B cell (primary cell): Measurements from ENCODE around the gene KRT27. TPM values are rescaled to one million over a fixed set of nuclear protein-coding genes. Genes with fewer than 3 reads are reported as not detected.

ENCODE experiments used
- ATAC-seq: fragments of 200-7000 bp; cut with Tn5 transposase; one replicate; pipeline ENCODE4 v1.10.0; 2021; ENCODE audit warnings: low read depth, mild to moderate bottlenecking, moderate number of reproducible peaks, moderate library complexity
- CTCF ChIA-PET: fragments of 350-600 bp; sonication (Branson Sonifier 250); formaldehyde crosslinking; loops from one replicate; lab custom pipeline; 2021; ENCODE audit warnings: antibody characterized with exemption, inconsistent platforms; lab: Charles Lee
- POLR2A ChIA-PET: fragments of 350-600 bp; sonication (Branson Sonifier 250); formaldehyde crosslinking; loops from one replicate; lab custom pipeline; 2021; ENCODE audit warnings: antibody characterized with exemption; lab: Charles Lee
- DNase-seq: peaks from one replicate; pipeline ENCODE4 v3.0.0; 2013
- H2AFZ ChIP-seq: 2 replicates; pipeline ENCODE4 v1.6.1; 2012; ENCODE audit warnings: mild to moderate bottlenecking, low read depth, low read length; ENCODE audit not compliant: insufficient read depth, poor library complexity, severe bottlenecking
- H3K27ac ChIP-seq, 2 donors: 1 replicate in 1 of 2; 2 replicates in 1 of 2; pipeline ENCODE4 v1.5.1; 2012 to 2013; ENCODE audit warnings: low read length in 2 of 2, mild to moderate bottlenecking in 2 of 2, moderate library complexity in 1 of 2
- H3K27me3 ChIP-seq, 4 experiments: fragments of 200-600 bp in 1 of 4; sonication (generic) in 1 of 4; replicated peaks in 1 of 4; 1 replicate in 2 of 4; 2 replicates in 2 of 4; pipeline versions ENCODE4 v1.6.1 to v1.7.0; 2013 to 2016; ENCODE audit warnings: low read length in 3 of 4, mild to moderate bottlenecking in 2 of 4, mixed read lengths in 1 of 4, moderate library complexity in 1 of 4; ENCODE audit not compliant: insufficient read depth in 4 of 4, control insufficient read depth in 3 of 4; ENCODE audit errors: control extremely low read depth in 1 of 4
- H3K36me3 ChIP-seq, 2 experiments: replicated peaks in 1 of 2; 1 replicate in 1 of 2; 2 replicates in 1 of 2; pipeline versions ENCODE4 v1.6.1 to v1.7.1; 2013; ENCODE audit warnings: low read length in 1 of 2; ENCODE audit not compliant: insufficient read depth in 2 of 2, control insufficient read depth in 1 of 2; ENCODE audit errors: control extremely low read depth in 1 of 2, extremely low read depth in 1 of 2
- H3K4me1 ChIP-seq, 2 donors: fragments of 200-600 bp in 1 of 2; sonication (generic) in 1 of 2; 1 replicate in 1 of 2; 2 replicates in 1 of 2; pipeline versions ENCODE4 v1.5.1 to v1.6.1; 2013 to 2017; ENCODE audit warnings: low read length in 2 of 2; ENCODE audit not compliant: control insufficient read depth in 2 of 2, insufficient read depth in 2 of 2
- H3K4me2 ChIP-seq: replicated peaks from 2 replicates; pipeline ENCODE3; 2012; ENCODE audit warnings: mild to moderate bottlenecking, low read depth, low read length; ENCODE audit not compliant: poor library complexity, severe bottlenecking
- H3K4me3 ChIP-seq, 5 experiments: fragments of 200-600 bp in 1 of 5; sonication (generic) in 1 of 5; 1 replicate in 3 of 5; 2 replicates in 2 of 5; pipeline versions ENCODE4 v1.5.1 to v1.7.0; 2011 to 2016; ENCODE audit warnings: low read length in 4 of 5, mild to moderate bottlenecking in 4 of 5, low read depth in 2 of 5, control low read depth in 1 of 5, moderate library complexity in 1 of 5; ENCODE audit not compliant: insufficient read depth in 1 of 5; ENCODE audit errors: control extremely low read depth in 1 of 5, extremely low read depth in 1 of 5
- H3K79me2 ChIP-seq: fragments of 200-600 bp; sonication (generic); one replicate; pipeline ENCODE4 v1.6.0; 2016; ENCODE audit warnings: low read length; ENCODE audit not compliant: control insufficient read depth, insufficient read depth
- H3K9ac ChIP-seq: fragments of 200-600 bp; sonication (generic); 2 replicates; pipeline ENCODE4 v1.6.1; 2017; ENCODE audit warnings: mild to moderate bottlenecking, low read length, moderate library complexity
- H3K9me3 ChIP-seq, 3 donors: one replicate each; pipeline versions ENCODE4 v1.6.1 to v1.7.1; 2013; ENCODE audit warnings: low read length in 2 of 3; ENCODE audit not compliant: control insufficient read depth in 2 of 3, insufficient read depth in 1 of 3; ENCODE audit errors: control extremely low read depth in 1 of 3
- H4K20me1 ChIP-seq: 2 replicates; pipeline ENCODE4 v1.6.0; 2012; ENCODE audit warnings: mild to moderate bottlenecking, low read length; ENCODE audit not compliant: insufficient read depth, control insufficient read depth, poor library complexity, severe bottlenecking
- H3K27ac Mint-ChIP-seq: one replicate; pipeline ENCODE4 v1.8.0; 2021; ENCODE audit warnings: mixed read lengths
- H3K27me3 Mint-ChIP-seq: one replicate; pipeline ENCODE4 v1.8.0; 2021; ENCODE audit warnings: mixed read lengths
- H3K4me1 Mint-ChIP-seq: one replicate; pipeline ENCODE4 v1.8.0; 2021; ENCODE audit warnings: mixed read lengths
- H3K4me3 Mint-ChIP-seq: one replicate; pipeline ENCODE4 v1.8.0; 2021; ENCODE audit warnings: mixed read lengths
- H3K9me3 Mint-ChIP-seq: one replicate; pipeline ENCODE4 v1.8.0; 2022; ENCODE audit warnings: mixed read lengths; ENCODE audit not compliant: insufficient read depth
- CTCF ChIP-seq: fragments of 200-600 bp; IDR thresholded peaks from one replicate; pipeline ENCODE4 v1.8.0; 2022; ENCODE audit warnings: antibody characterized with exemption, mild to moderate bottlenecking
- EZH2 ChIP-seq: IDR thresholded peaks from 2 replicates; pipeline ENCODE4 v1.6.1; 2012; ENCODE audit warnings: borderline replicate concordance, low read depth, mild to moderate bottlenecking, moderate library complexity, low read length; ENCODE audit not compliant: insufficient read depth, poor library complexity, severe bottlenecking
- WGBS: methylation state at CpG from one replicate; pipeline ENCODE4 v1.1.5; 2013; ENCODE audit warnings: missing lambda C conversion rate; ENCODE audit not compliant: insufficient coverage; 5-methylcytosine and 5-hydroxymethylcytosine counted together
- intact Hi-C: fragments of 100-400 bp; cut with micrococcal nuclease; formaldehyde crosslinking; loops from one replicate; pipeline ENCODE4 v1.10.0; 2022
- polyA plus RNA-seq: library from polyadenylated mRNA; depleted of rRNA; stranded (reverse); fragments of >200 nt; gene quantifications from 2 replicates; pipeline ENCODE4 v1.2.3, GENCODE V29; 2012
- total RNA-seq, 2 donors: library from RNA; stranded (reverse); fragments of 120-200 nt in 1 of 2; gene quantifications; 1 replicate in 1 of 2; 2 replicates in 1 of 2; pipeline versions ENCODE4 v1.2.3 to v1.2.4, GENCODE V29; 2013 to 2022

KRT27 gene
- total and polyA plus RNA-seq, 2 donors (not counting 1 experiment from before 2014, with no cell fraction given): not detected

- H3K36me3 ChIP-seq: no peaks in the 10 kb centered on the region
- no peak overlapping the region for H3K4me3 ChIP-seq
- ATAC-seq: no peak
- H3K4me1 ChIP-seq: no peaks in the 10 kb centered on the region
- H3K9ac ChIP-seq: no peak overlapping the region
- no peaks in the 10 kb centered on the region for H3K79me2 ChIP-seq
- peaks cover 0 to 1% (median 0%) of the 10 kb centered on the region in 3 donors for H3K9me3 ChIP-seq
- Mint-ChIP-seq H3K27me3 (peaks cover 72% of the 10 kb centered on the region), H3K27ac (no peak overlapping the region), H3K9me3 (peaks cover 3% of the 10 kb centered on the region), H3K4me1 (no peaks in the 10 kb centered on the region), H3K4me3 (no peak overlapping the region)
- WGBS: 100% methylated on average over 1 of the region's 6 CpGs
- no peak overlapping the region for H2AFZ ChIP-seq
- CTCF ChIA-PET: no interaction called here
- POLR2A ChIA-PET: no interaction called here
- no peaks in the 10 kb centered on the region for H4K20me1 ChIP-seq
- no peak overlapping the region for H3K27ac ChIP-seq
- H3K4me2 ChIP-seq: no peak overlapping the region
- DNase-seq: no peak
- intact Hi-C loops: loop anchor here (10.0 kb wide), 1 partner anchor 246 kb away; the partner anchor contains the start of gene CCR7
- TF ChIP-seq CTCF (no peak), EZH2 (no peak)
- H3K27me3 ChIP-seq: peaks cover 0 to 53% (median 31%) of the 10 kb centered on the region in 4 experiments
Measured at GRCh38 chr17:40810494-40810893, 28.1 kb upstream of the KRT27 start.

- no peak for DNase-seq
- ChIA-PET CTCF (no interaction called here), POLR2A (no interaction called here)
- intact Hi-C loops: loop anchor here (10.0 kb wide), 2 partner anchors 245 to 515 kb away; partner anchors contain the start of gene CCR7
- Histone ChIP-seq H3K4me3 (no peak overlapping the region), H3K36me3 (no peaks in the 10 kb centered on the region), H3K27me3 (peaks cover 0 to 53% (median 33%) of the 10 kb centered on the region in 4 experiments), H3K27ac (no peak overlapping the region), H3K4me2 (no peak overlapping the region), H4K20me1 (no peaks in the 10 kb centered on the region), H2AFZ (no peak overlapping the region), H3K9ac (no peak overlapping the region), H3K79me2 (no peaks in the 10 kb centered on the region), H3K4me1 (no peaks in the 10 kb centered on the region), H3K9me3 (peaks cover 0 to 1% (median 0%) of the 10 kb centered on the region in 3 donors)
- no peak for ATAC-seq
- Mint-ChIP-seq H3K4me3 (no peak overlapping the region), H3K27ac (no peak overlapping the region), H3K9me3 (peaks cover 3% of the 10 kb centered on the region), H3K27me3 (peaks cover 77% of the 10 kb centered on the region), H3K4me1 (no peaks in the 10 kb centered on the region)
- WGBS: no CpG with 5 or more reads among the region's 2 CpGs
- TF ChIP-seq EZH2 (no peak), CTCF (no peak)
Measured at GRCh38 chr17:40809721-40810421, 27.5 kb upstream of the KRT27 start.
